Astrocyte (in vitro differentiated cells and primary cell): ENCODE results near the gene FRYL. TPM values are rescaled to one million over a fixed set of nuclear protein-coding genes. Genes with fewer than 3 reads are reported as not detected.
A peak's percentile ranks its signal among the peaks of the same experiment; 100 is the strongest.

Experiments
- DNase-seq: peaks from one replicate; pipeline ENCODE4 v3.0.0-alpha.2; 2010; ENCODE audit warnings: low read depth
- FAIRE-seq: peaks from 2 replicates; lab custom pipeline; 2011; peaks lifted over from hg19 to GRCh38; lab: Jason Lieb, UNC
- H2AFZ ChIP-seq: 2 replicates; pipeline ENCODE4 v1.6.0; 2012; ENCODE audit warnings: low read depth, low read length, inconsistent platforms
- H3K27ac ChIP-seq: 2 replicates; pipeline ENCODE4 v1.5.1; 2011; ENCODE audit warnings: low read depth, low read length, inconsistent platforms
- H3K27me3 ChIP-seq: 2 replicates; pipeline ENCODE4 v1.6.0; 2011; ENCODE audit warnings: low read length, inconsistent platforms; ENCODE audit not compliant: insufficient read depth
- H3K36me3 ChIP-seq: 2 replicates; pipeline ENCODE4 v1.5.1; 2011; ENCODE audit warnings: low read length, inconsistent platforms; ENCODE audit not compliant: insufficient read depth
- H3K4me1 ChIP-seq: 2 replicates; pipeline ENCODE4 v1.5.1; 2011; ENCODE audit warnings: low read length, inconsistent platforms; ENCODE audit not compliant: insufficient read depth
- H3K4me2 ChIP-seq: 2 replicates; pipeline ENCODE4 v1.6.0; 2012; ENCODE audit warnings: low read length, inconsistent platforms
- H3K4me3 ChIP-seq: 2 replicates; pipeline ENCODE4 v1.5.1; 2011; ENCODE audit warnings: low read depth, mild to moderate bottlenecking, low read length, inconsistent platforms; ENCODE audit not compliant: insufficient read depth
- H3K79me2 ChIP-seq: 2 replicates; pipeline ENCODE4 v1.6.0; 2012; ENCODE audit warnings: mild to moderate bottlenecking, low read length, inconsistent platforms; ENCODE audit not compliant: insufficient read depth
- H3K9ac ChIP-seq: 2 replicates; pipeline ENCODE4 v1.6.0; 2012; ENCODE audit warnings: mild to moderate bottlenecking, low read length, inconsistent platforms
- H3K9me3 ChIP-seq: 2 replicates; pipeline ENCODE4 v1.5.1; 2012; ENCODE audit warnings: low read depth, mild to moderate bottlenecking, low read length, inconsistent platforms; ENCODE audit not compliant: insufficient read depth
- H4K20me1 ChIP-seq: 2 replicates; pipeline ENCODE4 v1.6.0; 2012; ENCODE audit warnings: low read length, inconsistent platforms; ENCODE audit not compliant: insufficient read depth
- H3K27ac Mint-ChIP-seq: one replicate; pipeline ENCODE4 v1.8.0; 2021; ENCODE audit warnings: mild to moderate bottlenecking, mixed read lengths; ENCODE audit not compliant: unreplicated experiment
- H3K27me3 Mint-ChIP-seq: one replicate; pipeline ENCODE4 v1.8.0; 2021; ENCODE audit warnings: low read depth, mixed read lengths; ENCODE audit not compliant: unreplicated experiment
- H3K36me3 Mint-ChIP-seq: one replicate; pipeline ENCODE4 v1.8.0; 2021; ENCODE audit warnings: low read depth, mixed read lengths; ENCODE audit not compliant: unreplicated experiment
- H3K4me1 Mint-ChIP-seq: one replicate; pipeline ENCODE4 v1.8.0; 2021; ENCODE audit warnings: low read depth, mixed read lengths; ENCODE audit not compliant: unreplicated experiment
- H3K4me3 Mint-ChIP-seq: one replicate; pipeline ENCODE4 v1.8.0; 2021; ENCODE audit warnings: mild to moderate bottlenecking, moderate library complexity, mixed read lengths; ENCODE audit not compliant: unreplicated experiment
- H3K9me3 Mint-ChIP-seq: one replicate; pipeline ENCODE4 v1.8.0; 2021; ENCODE audit warnings: mild to moderate bottlenecking, mixed read lengths; ENCODE audit not compliant: unreplicated experiment
- EZH2 ChIP-seq: IDR thresholded peaks from 2 replicates; pipeline ENCODE4 v1.6.1; 2012; ENCODE audit warnings: mild to moderate bottlenecking, low read length, inconsistent platforms; ENCODE audit not compliant: insufficient read depth
- total RNA-seq: library from RNA; stranded (reverse); gene quantifications from 2 replicates; pipeline ENCODE4 v1.2.1, GENCODE V29; 2021
- TF ChIP-seq, protein P1 (sequence below): IDR thresholded peaks from 2 replicates; pipeline ENCODE4 v1.5.1; 2011; ENCODE audit warnings: low read depth, mild to moderate bottlenecking, inconsistent platforms, low read length, moderate library complexity; ENCODE audit not compliant: insufficient read depth

The FRYL gene
- total RNA-seq, 1 donor from 2014 or later: 70.0 TPM

DNA sequence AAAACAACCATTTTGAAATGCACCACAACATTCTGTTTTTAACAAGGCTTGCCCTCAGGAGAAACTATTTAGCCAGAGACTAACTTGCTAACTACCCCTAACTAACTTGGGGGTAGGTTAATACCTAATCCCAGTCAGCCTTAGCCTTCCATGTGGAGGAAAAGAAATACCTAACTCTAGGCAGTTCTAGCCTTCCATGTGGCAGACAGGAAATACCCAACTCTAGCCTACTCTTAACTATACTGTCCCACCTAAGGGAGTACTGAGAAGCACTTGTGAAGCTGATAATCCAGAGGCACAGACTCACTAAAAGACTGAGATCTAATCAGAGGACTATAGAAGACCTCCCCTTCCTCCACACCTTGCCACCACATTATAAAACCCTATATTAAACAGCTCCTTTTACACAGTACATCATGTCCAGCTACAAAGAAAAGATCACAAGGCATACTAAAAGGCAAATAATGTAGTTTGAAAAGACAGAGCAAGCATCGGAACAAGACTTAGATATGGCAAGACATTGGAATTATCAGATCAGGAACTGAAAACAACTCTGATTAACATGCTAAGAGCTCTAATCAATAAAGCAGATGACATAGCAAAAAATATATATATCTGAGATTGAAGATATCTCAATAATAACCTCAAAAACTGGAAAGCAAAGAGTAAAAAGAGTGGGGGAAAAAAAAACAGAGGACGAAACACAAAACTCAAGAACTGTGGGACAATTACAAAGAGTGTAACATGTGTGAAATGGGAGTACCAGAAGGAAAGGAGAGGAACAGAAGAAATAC is 52.2 kb downstream of the FRYL start:
- H3K9ac ChIP-seq: no peak overlapping the region
- peaks cover 61% of the 10 kb centered on the region for H4K20me1 ChIP-seq
- H3K27ac Mint-ChIP-seq: peak overlapping the region; percentile 75
- peaks cover 4% of the 10 kb centered on the region for H3K4me1 ChIP-seq
- H3K27me3 Mint-ChIP-seq: no peaks in the 10 kb centered on the region
- no peaks in the 10 kb centered on the region for H3K36me3 ChIP-seq
- H3K27me3 ChIP-seq: no peaks in the 10 kb centered on the region
- no peak overlapping the region for H3K27ac ChIP-seq
- H3K4me3 Mint-ChIP-seq: no peak overlapping the region
- no peak overlapping the region for H2AFZ ChIP-seq
- peaks cover 44% of the 10 kb centered on the region for H3K4me1 Mint-ChIP-seq
- H3K9me3 Mint-ChIP-seq: no peaks in the 10 kb centered on the region
- H3K4me3 ChIP-seq: no peak overlapping the region
- no peak for FAIRE-seq
- no peak for TF ChIP-seq EZH2
- peaks cover 10% of the 10 kb centered on the region for H3K36me3 Mint-ChIP-seq
- H3K4me2 ChIP-seq: no peak overlapping the region
- DNase-seq: no peak
- H3K79me2 ChIP-seq: peaks cover 93% of the 10 kb centered on the region
- H3K9me3 ChIP-seq: no peaks in the 10 kb centered on the region

- Histone ChIP-seq H3K4me3 (no peak overlapping the region), H3K36me3 (no peaks in the 10 kb centered on the region), H4K20me1 (peaks cover 69% of the 10 kb centered on the region), H3K4me2 (no peak overlapping the region), H3K27ac (no peak overlapping the region), H2AFZ (no peak overlapping the region), H3K9me3 (no peaks in the 10 kb centered on the region), H3K79me2 (peaks cover 99% of the 10 kb centered on the region), H3K4me1 (peaks cover 8% of the 10 kb centered on the region), H3K9ac (no peak overlapping the region), H3K27me3 (no peaks in the 10 kb centered on the region)
- Mint-ChIP-seq H3K9me3 (no peaks in the 10 kb centered on the region), H3K27ac (peak overlapping the region; percentile 79), H3K36me3 (peaks cover 5% of the 10 kb centered on the region), H3K4me1 (peaks cover 53% of the 10 kb centered on the region), H3K4me3 (no peak overlapping the region), H3K27me3 (no peaks in the 10 kb centered on the region)
- FAIRE-seq (no peak), DNase-seq (no peak)
- TF ChIP-seq EZH2: no peak
- TF ChIP-seq, protein P1, sequence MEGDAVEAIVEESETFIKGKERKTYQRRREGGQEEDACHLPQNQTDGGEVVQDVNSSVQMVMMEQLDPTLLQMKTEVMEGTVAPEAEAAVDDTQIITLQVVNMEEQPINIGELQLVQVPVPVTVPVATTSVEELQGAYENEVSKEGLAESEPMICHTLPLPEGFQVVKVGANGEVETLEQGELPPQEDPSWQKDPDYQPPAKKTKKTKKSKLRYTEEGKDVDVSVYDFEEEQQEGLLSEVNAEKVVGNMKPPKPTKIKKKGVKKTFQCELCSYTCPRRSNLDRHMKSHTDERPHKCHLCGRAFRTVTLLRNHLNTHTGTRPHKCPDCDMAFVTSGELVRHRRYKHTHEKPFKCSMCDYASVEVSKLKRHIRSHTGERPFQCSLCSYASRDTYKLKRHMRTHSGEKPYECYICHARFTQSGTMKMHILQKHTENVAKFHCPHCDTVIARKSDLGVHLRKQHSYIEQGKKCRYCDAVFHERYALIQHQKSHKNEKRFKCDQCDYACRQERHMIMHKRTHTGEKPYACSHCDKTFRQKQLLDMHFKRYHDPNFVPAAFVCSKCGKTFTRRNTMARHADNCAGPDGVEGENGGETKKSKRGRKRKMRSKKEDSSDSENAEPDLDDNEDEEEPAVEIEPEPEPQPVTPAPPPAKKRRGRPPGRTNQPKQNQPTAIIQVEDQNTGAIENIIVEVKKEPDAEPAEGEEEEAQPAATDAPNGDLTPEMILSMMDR: no peak
These were observed 54.7 kb downstream of the FRYL start for GRCh38 chr4:48725414-48725813.

- H3K36me3 Mint-ChIP-seq: no peaks in the 10 kb centered on the region
- no peaks in the 10 kb centered on the region for H3K27me3 Mint-ChIP-seq
- FAIRE-seq (peak; percentile 32), DNase-seq (peak; percentile 72)
- no peak overlapping the region for H2AFZ ChIP-seq
- H3K27ac ChIP-seq: no peak overlapping the region
- H3K4me3 Mint-ChIP-seq: no peak overlapping the region
- no peaks in the 10 kb centered on the region for H3K9me3 ChIP-seq
- TF ChIP-seq, protein P1: no peak
- no peak for TF ChIP-seq EZH2
- H3K9ac ChIP-seq: no peak overlapping the region
- no peak overlapping the region for H3K4me2 ChIP-seq
- H3K79me2 ChIP-seq: peaks cover 94% of the 10 kb centered on the region
- no peaks in the 10 kb centered on the region for H3K36me3 ChIP-seq
- peaks cover 50% of the 10 kb centered on the region for H3K4me1 Mint-ChIP-seq
- no peaks in the 10 kb centered on the region for H3K27me3 ChIP-seq
- H3K4me1 ChIP-seq: peaks cover 8% of the 10 kb centered on the region
- H4K20me1 ChIP-seq: peaks cover 61% of the 10 kb centered on the region
- H3K27ac Mint-ChIP-seq: no peak overlapping the region
- no peak overlapping the region for H3K4me3 ChIP-seq
- H3K9me3 Mint-ChIP-seq: no peaks in the 10 kb centered on the region
These were observed 57.3 kb downstream of the FRYL start for GRCh38 chr4:48722509-48723446.
